Measurements from ENCODE around the gene TMEM88. TPM values are rescaled to one million over a fixed set of nuclear protein-coding genes. Genes with fewer than 3 reads are reported as not detected.

The TMEM88 gene
- total and polyA plus RNA-seq, 2 of the 13 experiments (the other 11 are each of a cell fraction or from before 2014, with no cell fraction given) = 0.31 to 0.66 TPM

DNA sequence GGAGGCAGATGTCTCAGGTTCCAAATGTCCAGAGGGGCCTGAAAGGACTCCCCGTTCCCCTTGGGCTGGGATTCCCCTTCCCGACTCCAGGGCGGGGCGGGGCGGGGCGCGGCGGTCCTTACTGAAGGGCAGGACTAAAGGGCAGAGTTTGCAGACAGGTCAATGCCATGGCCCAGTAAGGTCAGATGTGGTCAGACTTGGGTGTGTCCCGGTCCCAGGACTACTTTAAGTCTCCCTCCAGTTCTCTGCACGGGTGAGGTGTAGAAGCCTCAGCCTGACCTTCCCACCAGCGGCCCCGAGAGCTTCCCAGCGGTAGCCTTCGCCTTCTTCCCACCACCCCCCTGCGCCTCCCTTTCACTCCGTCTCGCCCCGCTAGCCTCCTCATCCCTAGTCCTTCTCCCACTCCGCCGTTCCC, 20.3 kb upstream of the TMEM88 start (continued):
- TF ChIP-seq GLMP (CRISPR knock-in tag; IDR thresholded peaks at IDR 0.05; ENCODE audit: borderline replicate concordance) (no peak), NFIB (CRISPR knock-in tag; IDR thresholded peaks at IDR 0.05; ENCODE audit: borderline replicate concordance) (no peak), ZNF235 (CRISPR knock-in tag; IDR thresholded peaks at IDR 0.05; ENCODE audit: borderline replicate concordance) (no peak), MTF2 (CRISPR knock-in tag; IDR thresholded peaks at IDR 0.05; ENCODE audit: borderline replicate concordance) (no peak), PAF1 (CRISPR knock-in tag; IDR thresholded peaks at IDR 0.05) (no peak), TAF15 (IDR thresholded peaks at IDR 0.05; ENCODE audit: low read depth, low read length, poor library complexity, severe bottlenecking) (no peak), ZNF883 (CRISPR knock-in tag; IDR thresholded peaks at IDR 0.05; ENCODE audit: not compliant biosample characterization) (no peak), ZBTB20 (CRISPR knock-in tag; IDR thresholded peaks at IDR 0.05; ENCODE audit: borderline replicate concordance, low read depth) (no peak), ZNF616 (CRISPR knock-in tag; IDR thresholded peaks at IDR 0.05; ENCODE audit: low read depth) (no peak), CERS6 (CRISPR knock-in tag; IDR thresholded peaks at IDR 0.05) (no peak), TCF7L2 (IDR thresholded peaks at IDR 0.05; ENCODE audit: low read depth, low read length) (no peak), KAT7 (CRISPR knock-in tag; IDR thresholded peaks at IDR 0.05; ENCODE audit: borderline replicate concordance) (0 out of 2 replicates have a peak, but pooled peaks have one; percentile 41), ZNF570 (CRISPR knock-in tag; IDR thresholded peaks at IDR 0.05; ENCODE audit: borderline replicate concordance) (no peak), ZNF776 (CRISPR knock-in tag; IDR thresholded peaks at IDR 0.05) (no peak), ZBTB4 (CRISPR knock-in tag; IDR thresholded peaks at IDR 0.05; ENCODE audit: borderline replicate concordance) (no peak), EZH2 (conservative IDR thresholded peaks at IDR 0.05; ENCODE audit: low read depth, low read length) (no peak), NR1H2 (CRISPR knock-in tag; IDR thresholded peaks at IDR 0.05; ENCODE audit: borderline replicate concordance, low read depth) (no peak), DPF2 (CRISPR knock-in tag; IDR thresholded peaks at IDR 0.05; ENCODE audit: borderline replicate concordance, low read depth) (no peak), RARA (CRISPR knock-in tag; IDR thresholded peaks at IDR 0.05) (peak; percentile 97), SMAD9 (CRISPR knock-in tag; IDR thresholded peaks at IDR 0.05) (no peak), NR2F2 (IDR thresholded peaks at IDR 0.05; ENCODE audit: borderline replicate concordance, low read depth) (peak; percentile 57; the same call in 1 of the 2 replicates)

Measured in HepG2 (cell line).